Measurements from ENCODE around the gene SELENOH.

SELENOH gene

GRCh38 chr11:57727185-57727584 is 14.1 kb upstream of the SELENOH start:
- ATAC-seq = no peak
- no peak for TF ChIP-seq RARB (CRISPR knock-in tag; IDR thresholded peaks at IDR 0.05)
- TF ChIP-seq CSDC2 (CRISPR knock-in tag; IDR thresholded peaks at IDR 0.05) = no peak
- TF ChIP-seq ISL1 (CRISPR knock-in tag; IDR thresholded peaks at IDR 0.05) = no peak
- no peak for TF ChIP-seq ZNF8 (CRISPR knock-in tag; IDR thresholded peaks at IDR 0.05)
- no peak for TF ChIP-seq TSHZ2 (CRISPR knock-in tag; IDR thresholded peaks at IDR 0.05)

GRCh38 chr11:57728829-57729228 is 12.5 kb upstream of the SELENOH start:
- no peak for ATAC-seq
- no peak for TF ChIP-seq SNAI2 (CRISPR knock-in tag; IDR thresholded peaks at IDR 0.05)
- no peak for TF ChIP-seq CSDC2 (CRISPR knock-in tag; IDR thresholded peaks at IDR 0.05)
- TF ChIP-seq CSRNP3 (CRISPR knock-in tag; IDR thresholded peaks at IDR 0.05) = no peak
- TF ChIP-seq PATZ1 (CRISPR knock-in tag; IDR thresholded peaks at IDR 0.05; ENCODE audit: borderline replicate concordance) = no peak
- no peak for TF ChIP-seq PPARA (CRISPR knock-in tag; IDR thresholded peaks at IDR 0.05; ENCODE audit: borderline replicate concordance)
- no peak for TF ChIP-seq TSHZ2 (CRISPR knock-in tag; IDR thresholded peaks at IDR 0.05)
- TF ChIP-seq TCF4 (CRISPR knock-in tag; IDR thresholded peaks at IDR 0.05; ENCODE audit: borderline replicate concordance) = no peak
- TF ChIP-seq CREB5 (CRISPR knock-in tag; IDR thresholded peaks at IDR 0.05; ENCODE audit: low read depth) = no peak
- no peak for TF ChIP-seq ARNTL (CRISPR knock-in tag; IDR thresholded peaks at IDR 0.05; ENCODE audit: borderline replicate concordance, low read depth)
- TF ChIP-seq TOX (CRISPR knock-in tag; IDR thresholded peaks at IDR 0.05; ENCODE audit: borderline replicate concordance) = no peak
- no peak for TF ChIP-seq ESRRG (CRISPR knock-in tag; IDR thresholded peaks at IDR 0.05)
- TF ChIP-seq GLIS3 (CRISPR knock-in tag; IDR thresholded peaks at IDR 0.05) = no peak
- no peak for TF ChIP-seq OSR1 (CRISPR knock-in tag; IDR thresholded peaks at IDR 0.05)
- TF ChIP-seq RARB (CRISPR knock-in tag; IDR thresholded peaks at IDR 0.05) = no peak
- TF ChIP-seq BACH2 (CRISPR knock-in tag; IDR thresholded peaks at IDR 0.05; ENCODE audit: borderline replicate concordance) = no peak

GRCh38 chr11:57729479-57729878 is 11.8 kb upstream of the SELENOH start:
- TF ChIP-seq CSRNP3 (CRISPR knock-in tag; IDR thresholded peaks at IDR 0.05) = no peak
- no peak for TF ChIP-seq ARNTL (CRISPR knock-in tag; IDR thresholded peaks at IDR 0.05; ENCODE audit: borderline replicate concordance, low read depth)
- no peak for TF ChIP-seq ESRRG (CRISPR knock-in tag; IDR thresholded peaks at IDR 0.05)
- TF ChIP-seq ZFP3 (CRISPR knock-in tag; IDR thresholded peaks at IDR 0.05) = no peak
- TF ChIP-seq PPARA (CRISPR knock-in tag; IDR thresholded peaks at IDR 0.05; ENCODE audit: borderline replicate concordance) = no peak
- TF ChIP-seq ZFP30 (CRISPR knock-in tag; IDR thresholded peaks at IDR 0.05) = no peak
- no peak for TF ChIP-seq PATZ1 (CRISPR knock-in tag; IDR thresholded peaks at IDR 0.05; ENCODE audit: borderline replicate concordance)

More at GRCh38 chr11:57729479-57729878, 11.8 kb upstream of the SELENOH start:
- no peak for ATAC-seq

Data from SK-N-SH treated with all-trans-retinoic acid at 6 μM for 48 hours (cell line).